Stimulated activated CD4-positive, alpha-beta T cell treated with anti-CD3 and anti-CD28 coated beads, Interleukin-2, amount 100 ng/mL, for 24 hours (primary cell): ENCODE results near the gene KNCN.

ENCODE experiments used
- DNase-seq, 2 donors: peaks; one replicate each; pipeline ENCODE4 v3.0.0-alpha.2; 2020

KNCN gene

DNA sequence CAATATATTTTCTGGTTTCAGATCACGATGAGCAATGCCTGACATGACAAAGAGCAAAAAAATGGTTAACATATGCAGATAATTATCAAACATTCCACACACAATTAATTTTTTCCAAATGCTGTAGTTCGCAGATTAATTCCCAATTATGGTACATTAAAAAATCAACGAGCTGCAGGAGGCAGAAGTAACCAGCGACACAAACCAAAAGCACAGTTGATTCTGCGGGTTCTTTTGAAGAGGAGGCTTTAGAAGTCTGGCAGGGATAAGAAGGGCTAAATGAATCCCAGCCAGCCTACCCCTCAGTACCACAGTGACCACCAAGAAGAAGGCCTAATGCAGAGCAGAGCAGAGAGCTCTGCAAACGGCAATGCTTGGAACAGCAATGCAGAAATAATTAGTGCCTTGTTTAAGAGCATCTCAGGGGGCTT is 17.0 kb upstream of the KNCN start:
- no peak for DNase-seq

GRCh38 chr1:46563341-46563740 is 11.9 kb upstream of the KNCN start:
- DNase-seq: no peak

- no peak for DNase-seq
Measured at GRCh38 chr1:46562498-46562897, 11.1 kb upstream of the KNCN start.

DNA sequence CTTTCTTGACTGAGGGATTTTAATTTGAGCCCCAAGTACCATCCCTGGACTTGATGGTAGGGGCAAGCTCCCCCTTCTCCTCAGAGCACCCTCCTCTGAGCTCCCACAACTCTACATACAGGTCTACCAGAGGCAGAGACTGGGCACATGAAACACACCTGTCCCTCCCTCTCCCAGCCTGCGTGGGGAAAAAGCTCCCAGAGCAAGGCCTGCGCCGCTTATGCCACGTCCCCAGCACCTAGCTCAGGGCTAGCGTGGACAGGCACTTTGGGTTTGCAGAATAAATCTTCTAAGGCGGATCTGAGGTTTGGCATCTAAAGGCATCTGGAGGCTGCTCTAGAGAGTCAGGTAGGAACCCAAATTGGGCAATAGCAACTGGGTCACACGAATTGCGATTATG is 7.5 kb upstream of the KNCN start:
- no peak for DNase-seq

GRCh38 chr1:46558141-46558963 is 6.9 kb upstream of the KNCN start:
- no peak for DNase-seq

- no peak for DNase-seq
Measured at GRCh38 chr1:46557403-46557802, 6.0 kb upstream of the KNCN start.

DNA sequence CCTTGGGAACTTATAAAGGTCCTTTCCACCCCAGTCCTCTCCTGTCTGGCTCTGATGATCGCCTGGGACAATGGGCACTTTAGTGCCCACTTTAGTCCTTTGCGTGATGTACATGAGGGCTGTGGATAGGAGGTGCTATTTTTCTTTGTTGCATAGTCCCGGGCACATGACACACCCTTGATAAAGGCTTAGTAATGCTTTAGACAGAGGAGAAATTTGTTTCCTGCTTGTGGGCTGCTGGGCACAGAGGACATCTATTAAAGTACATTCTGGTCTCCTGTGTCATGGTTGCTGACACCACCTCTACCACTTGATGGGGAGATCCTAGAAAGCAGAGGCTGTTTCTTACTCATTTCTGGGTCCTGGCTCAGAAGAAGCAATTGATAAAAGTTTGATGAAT is 5.4 kb upstream of the KNCN start:
- no peak for DNase-seq

DNA sequence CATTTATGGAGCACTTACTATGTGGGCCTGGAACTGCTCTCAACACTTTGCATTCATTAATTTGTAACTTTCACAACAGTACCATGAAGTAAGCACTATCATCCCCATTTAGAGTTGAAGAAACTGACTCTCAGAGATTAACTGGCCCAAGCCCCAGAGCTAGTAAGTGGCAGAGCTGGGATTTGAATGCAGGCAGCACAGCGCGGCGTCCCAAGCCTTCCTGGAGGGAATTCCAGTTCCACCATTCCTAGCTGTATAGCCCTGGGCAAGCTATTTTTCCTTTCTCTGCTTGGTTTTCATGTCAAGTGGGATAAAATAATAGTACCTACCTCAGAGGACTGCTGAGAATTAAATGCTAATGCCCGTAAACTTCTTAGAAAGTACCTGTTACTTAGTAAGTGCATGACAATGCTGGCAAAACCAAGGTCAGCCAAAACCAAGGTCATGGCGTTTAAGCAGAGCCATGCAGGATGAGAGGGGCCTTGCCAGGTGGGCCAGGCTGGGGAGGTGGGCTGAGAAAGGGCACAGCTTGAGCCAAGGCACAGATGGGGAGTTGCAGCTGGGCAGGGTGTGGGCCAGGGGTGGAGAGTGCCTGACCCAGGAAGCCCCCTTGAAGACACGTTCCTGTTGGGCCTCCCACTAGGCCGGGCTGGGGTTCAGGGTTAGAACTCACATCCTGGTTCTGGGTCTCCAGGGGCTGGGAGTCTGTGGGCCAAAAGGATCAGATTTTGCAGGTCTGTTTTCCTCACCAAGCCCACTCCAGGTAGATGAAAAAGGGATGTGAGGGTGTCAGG is 4.6 kb upstream of the KNCN start:
- DNase-seq: no peak

GRCh38 chr1:46554597-46555381 is 3.3 kb upstream of the KNCN start:
- no peak for DNase-seq

- DNase-seq: no peak
Measured at GRCh38 chr1:46554236-46554596, 2.8 kb upstream of the KNCN start.

GRCh38 chr1:46553506-46553905 is 2.1 kb upstream of the KNCN start:
- DNase-seq: no peak

GRCh38 chr1:46552357-46553237 is 1.1 kb upstream of the KNCN start:
- DNase-seq: no peak

DNA sequence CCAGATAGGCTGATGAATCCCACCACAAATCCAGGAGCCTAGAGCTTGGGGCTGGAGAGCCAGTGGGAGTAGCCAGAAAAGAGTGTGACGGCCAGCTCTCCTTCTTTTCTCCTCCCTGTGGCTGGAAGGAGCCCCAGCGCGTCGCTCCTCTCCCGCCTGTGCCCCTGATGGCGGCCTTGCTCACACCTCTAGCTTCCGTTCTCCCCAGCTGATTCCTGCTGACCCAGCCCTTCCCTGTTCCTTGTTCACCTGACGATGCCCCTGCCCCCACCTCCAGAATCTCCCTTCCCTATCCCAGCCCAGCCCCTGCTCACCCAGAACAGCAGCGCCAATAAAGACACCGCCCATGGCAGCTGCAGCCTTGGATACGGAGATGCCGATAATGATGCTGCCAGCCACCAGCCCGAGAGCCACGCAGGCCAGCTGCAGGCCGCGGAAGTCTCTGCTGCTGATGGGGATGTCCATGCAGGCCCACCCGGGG is 656 bp downstream of the KNCN start:
- no peak for DNase-seq

DNA sequence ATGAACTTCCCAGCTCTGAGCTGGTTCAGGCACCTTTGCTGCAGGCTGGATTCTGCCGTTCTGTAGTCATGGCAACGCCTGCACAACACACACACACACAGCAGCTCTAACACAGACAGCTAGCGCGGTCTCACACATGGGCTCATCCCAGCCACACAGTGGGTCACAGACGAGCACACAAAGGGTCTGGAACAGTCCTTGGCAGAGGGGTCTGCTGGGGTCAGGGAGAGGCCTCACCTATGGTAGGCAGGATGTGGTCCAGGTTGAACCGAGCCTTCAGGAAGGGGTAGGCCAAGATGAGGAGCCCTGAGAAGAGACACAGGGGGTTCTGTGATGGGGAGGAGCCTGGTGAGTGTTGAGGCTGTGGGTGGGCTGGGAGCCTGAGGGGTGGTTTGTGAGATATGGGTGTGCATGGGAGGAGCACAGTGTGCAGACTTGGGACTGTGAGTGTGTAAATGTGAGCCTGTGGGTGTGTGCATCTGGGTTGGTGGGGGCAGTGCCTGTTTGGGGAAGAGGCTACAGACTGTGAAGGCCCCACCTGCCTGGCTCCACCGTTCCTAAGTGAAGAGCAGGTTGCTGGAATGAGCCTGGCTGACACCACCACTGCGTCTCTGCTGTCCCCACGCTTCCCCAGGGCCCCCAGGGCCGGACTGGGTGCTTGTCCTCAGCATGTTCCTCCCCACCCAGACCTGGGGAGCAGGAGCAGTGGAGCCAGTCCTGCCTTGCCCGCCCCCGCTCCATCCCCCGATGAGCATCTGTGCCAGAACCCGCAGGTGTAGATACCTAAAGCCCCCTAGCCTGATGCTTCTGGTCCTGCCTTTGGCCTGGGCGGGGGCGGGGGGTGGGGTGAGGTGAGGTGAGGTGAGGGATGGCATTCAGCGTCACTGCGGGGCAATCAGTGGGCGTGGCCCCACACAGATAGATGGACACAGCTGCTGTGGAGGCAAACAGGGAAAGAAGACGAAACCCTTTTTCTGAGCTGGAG is 1.5 kb downstream of the KNCN start:
- DNase-seq: peak in 1 of 2 donors; percentile 25

- no peak for DNase-seq
Measured at GRCh38 chr1:46547481-46548383, 3.7 kb downstream of the KNCN start.

GRCh38 chr1:46546210-46546609 is 5.2 kb downstream of the KNCN start:
- DNase-seq: no peak

GRCh38 chr1:46545784-46546183 is 5.7 kb downstream of the KNCN start:
- no peak for DNase-seq

DNA sequence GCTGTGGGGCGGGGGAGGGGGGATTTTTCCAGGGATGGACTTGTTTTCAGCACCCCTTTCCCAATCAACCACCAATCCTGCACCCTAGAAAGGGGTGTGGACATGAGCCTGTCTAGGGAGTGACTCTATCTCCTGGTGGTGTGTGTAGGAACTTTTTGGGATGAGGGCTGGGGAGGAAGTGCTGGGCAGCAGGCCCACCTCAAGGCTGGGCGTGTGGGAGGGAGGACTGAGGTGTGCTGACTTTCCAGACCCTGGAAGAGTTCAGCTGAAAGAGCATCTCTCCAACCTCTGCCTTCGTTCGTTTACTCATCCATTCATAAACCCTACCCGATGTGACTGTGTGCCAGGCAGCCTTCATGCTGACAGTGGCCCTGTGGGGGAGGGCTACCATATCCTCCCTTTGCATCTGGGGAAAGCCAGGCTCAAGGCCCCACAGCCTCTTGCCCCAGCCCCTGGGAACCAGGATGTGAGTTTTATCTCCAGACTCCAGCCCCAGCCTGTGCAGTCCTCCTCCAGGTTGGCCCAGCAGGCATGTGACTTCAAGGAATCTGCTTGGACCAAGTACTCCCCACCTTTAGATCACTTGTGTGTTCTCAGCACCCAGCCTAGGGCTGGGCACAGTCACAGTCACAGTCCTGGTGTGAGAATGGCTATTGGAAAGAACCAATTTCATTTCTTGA is 6.7 kb downstream of the KNCN start:
- no peak for DNase-seq
